B cell (primary cell): ENCODE measurements around the gene SMIM35.

Source experiments
- CTCF ChIP-seq: fragments of 200-600 bp; IDR thresholded peaks from one replicate; pipeline ENCODE4 v1.8.0; 2022; ENCODE audit warnings: antibody characterized with exemption, mild to moderate bottlenecking
- EZH2 ChIP-seq: IDR thresholded peaks from 2 replicates; pipeline ENCODE4 v1.6.1; 2012; ENCODE audit warnings: borderline replicate concordance, low read depth, mild to moderate bottlenecking, moderate library complexity, low read length; ENCODE audit not compliant: insufficient read depth, poor library complexity, severe bottlenecking

- TF ChIP-seq CTCF (no peak), EZH2 (no peak)
Observed at GRCh38 chr11:118002010-118002540, 84.7 kb downstream of the SMIM35 start.
